K562 (cell line): Measurements from ENCODE around the gene NSMF. TPM values are rescaled to one million over a fixed set of nuclear protein-coding genes. Genes with fewer than 3 reads are reported as not detected.

Source experiments
- ARID2 ChIP-seq: fragments of 450-650 bp; IDR thresholded peaks from 2 replicates; pipeline ENCODE4 v1.6.1; 2017; ENCODE audit warnings: antibody characterized with exemption, mild to moderate bottlenecking
- CBFA2T3 ChIP-seq: fragments of 450-650 bp; IDR thresholded peaks from 2 replicates; pipeline ENCODE4 v1.6.1; 2017
- CBX8 ChIP-seq: fragments of 200-600 bp; sonication (generic); IDR thresholded peaks from 2 replicates; pipeline ENCODE4 v1.6.1; 2012; ENCODE audit warnings: borderline replicate concordance, mixed run types, low read depth, mild to moderate bottlenecking, moderate library complexity, mixed read lengths, low read length, control low read depth, inconsistent platforms; ENCODE audit not compliant: poor library complexity, severe bottlenecking; ENCODE audit errors: extremely low read depth
- FOXA1 ChIP-seq: fragments of 450-650 bp; IDR thresholded peaks from 2 replicates; pipeline ENCODE4 v1.6.1; 2016; ENCODE audit warnings: mild to moderate bottlenecking, borderline replicate concordance
- GABPB1 ChIP-seq: sonication (generic); formaldehyde crosslinking; IDR thresholded peaks from 2 replicates; pipeline ENCODE4 v1.8.0; 2022; ENCODE audit warnings: mild to moderate bottlenecking, missing genetic modification reagents
- HSF4 ChIP-seq: fragments of 250-450 bp; sonication (Bioruptor Pico); IDR thresholded peaks from 2 replicates; pipeline ENCODE4 v2.1.2; 2022; ENCODE audit warnings: mild to moderate bottlenecking, moderate library complexity, borderline replicate concordance
- MEF2D ChIP-seq: conservative IDR thresholded peaks from 2 replicates; pipeline ENCODE4 v1.6.1; 2016; ENCODE audit warnings: low read depth, missing genetic modification characterization, missing compliant biosample characterization
- MXI1 ChIP-seq: IDR thresholded peaks from 2 replicates; pipeline ENCODE4 v1.6.1; 2011; ENCODE audit warnings: low read depth, mild to moderate bottlenecking, improper control_type of control experiment, low read length
- NFIC ChIP-seq: fragments of 450-650 bp; IDR thresholded peaks from 2 replicates; pipeline ENCODE4 v1.6.1; 2017; ENCODE audit warnings: mild to moderate bottlenecking, inconsistent platforms
- NR4A1 ChIP-seq, 2 experiments: fragments of 250-450 bp in 1 of 2; fragments of 450-650 bp in 1 of 2; sonication (Bioruptor Pico) in 1 of 2; IDR thresholded peaks; 2 replicates each; pipeline versions ENCODE4 v1.4.0 to v1.6.1; 2016 to 2020; ENCODE audit warnings: mild to moderate bottlenecking in 2 of 2, missing compliant biosample characterization in 1 of 2, missing genetic modification characterization in 1 of 2, moderate library complexity in 1 of 2
- POLR2G ChIP-seq: fragments of 200-400 bp; formaldehyde crosslinking; IDR thresholded peaks from 2 replicates; pipeline ENCODE4 v1.6.1; 2017; ENCODE audit warnings: low read depth, mild to moderate bottlenecking, antibody characterized with exemption, low read length, moderate library complexity
- RBFOX2 ChIP-seq: fragments of 200-400 bp; formaldehyde crosslinking; IDR thresholded peaks from 2 replicates; pipeline ENCODE4 v1.6.1; 2017; ENCODE audit warnings: low read depth, mild to moderate bottlenecking, low read length, moderate library complexity
- SIRT6 ChIP-seq: IDR thresholded peaks from one replicate; pipeline ENCODE4 v1.6.1; 2012; ENCODE audit warnings: low read depth, mild to moderate bottlenecking, control low read depth, inconsistent platforms, low read length, moderate library complexity
- SUPT5H ChIP-seq: fragments of 450-650 bp; IDR thresholded peaks from 2 replicates; pipeline ENCODE4 v1.6.1; 2016
- ZBTB1 ChIP-seq: sonication (generic); formaldehyde crosslinking; IDR thresholded peaks from 2 replicates; pipeline ENCODE4 v1.8.1; 2023; ENCODE audit warnings: missing genetic modification reagents, low read depth, mild to moderate bottlenecking, borderline replicate concordance
- ZNF140 ChIP-seq: fragments of 250-450 bp; sonication (Bioruptor Pico); IDR thresholded peaks from 2 replicates; pipeline ENCODE4 v1.8.0; 2021; ENCODE audit warnings: moderate library complexity, mild to moderate bottlenecking, inconsistent platforms
- ZNF24 ChIP-seq: fragments of 450-650 bp; IDR thresholded peaks from 2 replicates; pipeline ENCODE4 v1.6.1; 2016
- ZNF57 ChIP-seq: fragments of 450-650 bp; formaldehyde crosslinking; IDR thresholded peaks from 2 replicates; pipeline ENCODE4 v1.4.0; 2020; ENCODE audit warnings: mild to moderate bottlenecking, moderate library complexity
- ZNF830 ChIP-seq: fragments of 250-450 bp; sonication (Bioruptor Pico); IDR thresholded peaks from 2 replicates; pipeline ENCODE4 v1.5.0; 2021; ENCODE audit warnings: mild to moderate bottlenecking
- polyA plus RNA-seq, 8 experiments: library from polyadenylated mRNA; depleted of rRNA in 4 of 8; stranded (reverse) in 5 of 8; unstranded in 3 of 8; fragments of >200 nt; fragmentation: Nextera tagmentation in 2 of 8; fragmentation: Illumina TruSeq in 1 of 8; extraction: Ambion mirVana in 2 of 8; extraction: Trizol in 1 of 8; gene quantifications; 2 replicates each; pipeline versions ENCODE4 v1.2.1 to v1.2.3, GENCODE V29; 2011 to 2014; ENCODE audit warnings: inconsistent platforms in 1 of 8, missing spikeins in 1 of 8
- total RNA-seq, 7 experiments: library from RNA; depleted of rRNA in 6 of 7; stranded (reverse); fragments of >200 nt in 6 of 7; fragmentation: Illumina TruSeq in 2 of 7; extraction: Trizol in 2 of 7; gene quantifications; 2 replicates each; pipeline versions ENCODE4 v1.2.1 to v1.2.3, GENCODE V29; 2011 to 2021; ENCODE audit warnings: low replicate concordance in 1 of 7
- TF ChIP-seq, protein P1 (sequence below): sonication (generic); IDR thresholded peaks from 2 replicates; pipeline ENCODE4 v1.6.1; 2016
- TF ChIP-seq, protein P2 (sequence below): fragments of 250-450 bp; sonication (Bioruptor Pico); IDR thresholded peaks from 2 replicates; pipeline ENCODE4 v1.8.0; 2022; ENCODE audit warnings: inconsistent platforms
- TF ChIP-seq, protein P3 (sequence below): sonication (generic); formaldehyde crosslinking; IDR thresholded peaks from 2 replicates; pipeline ENCODE4 v1.8.0; 2023; ENCODE audit warnings: mild to moderate bottlenecking, missing genetic modification reagents
- TF ChIP-seq, protein P4 (sequence below): fragments of 450-650 bp; IDR thresholded peaks from 2 replicates; pipeline ENCODE4 v1.6.1; 2016

NSMF gene
- total and polyA plus RNA-seq, 9 of the 15 experiments (the other 6 are each of a cell fraction or from before 2014, with no cell fraction given): 0.20 to 82.7 (median 29.3) TPM

DNA sequence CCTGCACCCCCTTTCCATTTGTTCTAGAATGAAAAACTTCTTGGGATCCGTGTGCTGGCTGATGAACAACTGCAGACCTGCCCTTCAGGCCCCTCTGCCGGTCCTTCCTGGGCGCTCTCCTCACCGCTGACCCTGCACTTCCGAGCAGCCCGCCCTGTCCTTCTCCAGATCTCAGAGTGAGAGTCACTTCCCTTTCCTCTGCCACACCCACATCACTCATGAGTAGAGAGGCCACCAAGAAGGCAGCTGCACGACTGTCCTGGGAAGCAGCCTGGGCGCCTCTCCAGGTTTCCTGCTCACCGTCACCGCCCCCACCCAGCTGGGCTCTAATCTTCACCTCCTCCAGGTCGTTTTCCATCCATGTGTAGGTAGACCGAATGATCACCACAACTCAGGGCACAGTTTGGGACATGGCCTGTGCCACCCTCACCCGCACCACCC lies 35.0 kb upstream of the NSMF start (continued):
- TF ChIP-seq ZNF24 (no peak), ZNF830 (no peak), NFIC (peak; percentile 41), ZNF140 (CRISPR knock-in tag) (no peak), MXI1 (no peak), GABPB1 (CRISPR knock-in tag) (0 out of 2 replicates have a peak, but pooled peaks have one; percentile 16), ZBTB1 (no peak), SIRT6 (no peak), CBX8 (no peak), MEF2D (tag) (no peak), SUPT5H (0 out of 2 replicates have a peak, but pooled peaks have one; percentile 39), ARID2 (no peak), CBFA2T3 (peak; percentile 43; the same call in 1 of the 2 replicates), POLR2G (peak; percentile 39; the same call in 1 of the 2 replicates), RBFOX2 (peak; percentile 46), ZNF57 (CRISPR knock-in tag) (no peak), NR4A1 (CRISPR knock-in tag; IDR thresholded peaks at IDR 0.05) (no peak), NR4A1 (tag; IDR thresholded peaks at IDR 0.05) (no peak), FOXA1 (no peak), HSF4 (no peak)
- TF ChIP-seq, protein P1, sequence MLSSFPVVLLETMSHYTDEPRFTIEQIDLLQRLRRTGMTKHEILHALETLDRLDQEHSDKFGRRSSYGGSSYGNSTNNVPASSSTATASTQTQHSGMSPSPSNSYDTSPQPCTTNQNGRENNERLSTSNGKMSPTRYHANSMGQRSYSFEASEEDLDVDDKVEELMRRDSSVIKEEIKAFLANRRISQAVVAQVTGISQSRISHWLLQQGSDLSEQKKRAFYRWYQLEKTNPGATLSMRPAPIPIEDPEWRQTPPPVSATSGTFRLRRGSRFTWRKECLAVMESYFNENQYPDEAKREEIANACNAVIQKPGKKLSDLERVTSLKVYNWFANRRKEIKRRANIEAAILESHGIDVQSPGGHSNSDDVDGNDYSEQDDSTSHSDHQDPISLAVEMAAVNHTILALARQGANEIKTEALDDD: no peak
- TF ChIP-seq, protein P2, sequence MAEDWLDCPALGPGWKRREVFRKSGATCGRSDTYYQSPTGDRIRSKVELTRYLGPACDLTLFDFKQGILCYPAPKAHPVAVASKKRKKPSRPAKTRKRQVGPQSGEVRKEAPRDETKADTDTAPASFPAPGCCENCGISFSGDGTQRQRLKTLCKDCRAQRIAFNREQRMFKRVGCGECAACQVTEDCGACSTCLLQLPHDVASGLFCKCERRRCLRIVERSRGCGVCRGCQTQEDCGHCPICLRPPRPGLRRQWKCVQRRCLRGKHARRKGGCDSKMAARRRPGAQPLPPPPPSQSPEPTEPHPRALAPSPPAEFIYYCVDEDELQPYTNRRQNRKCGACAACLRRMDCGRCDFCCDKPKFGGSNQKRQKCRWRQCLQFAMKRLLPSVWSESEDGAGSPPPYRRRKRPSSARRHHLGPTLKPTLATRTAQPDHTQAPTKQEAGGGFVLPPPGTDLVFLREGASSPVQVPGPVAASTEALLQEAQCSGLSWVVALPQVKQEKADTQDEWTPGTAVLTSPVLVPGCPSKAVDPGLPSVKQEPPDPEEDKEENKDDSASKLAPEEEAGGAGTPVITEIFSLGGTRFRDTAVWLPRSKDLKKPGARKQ (CRISPR knock-in tag): no peak
- TF ChIP-seq, protein P3, sequence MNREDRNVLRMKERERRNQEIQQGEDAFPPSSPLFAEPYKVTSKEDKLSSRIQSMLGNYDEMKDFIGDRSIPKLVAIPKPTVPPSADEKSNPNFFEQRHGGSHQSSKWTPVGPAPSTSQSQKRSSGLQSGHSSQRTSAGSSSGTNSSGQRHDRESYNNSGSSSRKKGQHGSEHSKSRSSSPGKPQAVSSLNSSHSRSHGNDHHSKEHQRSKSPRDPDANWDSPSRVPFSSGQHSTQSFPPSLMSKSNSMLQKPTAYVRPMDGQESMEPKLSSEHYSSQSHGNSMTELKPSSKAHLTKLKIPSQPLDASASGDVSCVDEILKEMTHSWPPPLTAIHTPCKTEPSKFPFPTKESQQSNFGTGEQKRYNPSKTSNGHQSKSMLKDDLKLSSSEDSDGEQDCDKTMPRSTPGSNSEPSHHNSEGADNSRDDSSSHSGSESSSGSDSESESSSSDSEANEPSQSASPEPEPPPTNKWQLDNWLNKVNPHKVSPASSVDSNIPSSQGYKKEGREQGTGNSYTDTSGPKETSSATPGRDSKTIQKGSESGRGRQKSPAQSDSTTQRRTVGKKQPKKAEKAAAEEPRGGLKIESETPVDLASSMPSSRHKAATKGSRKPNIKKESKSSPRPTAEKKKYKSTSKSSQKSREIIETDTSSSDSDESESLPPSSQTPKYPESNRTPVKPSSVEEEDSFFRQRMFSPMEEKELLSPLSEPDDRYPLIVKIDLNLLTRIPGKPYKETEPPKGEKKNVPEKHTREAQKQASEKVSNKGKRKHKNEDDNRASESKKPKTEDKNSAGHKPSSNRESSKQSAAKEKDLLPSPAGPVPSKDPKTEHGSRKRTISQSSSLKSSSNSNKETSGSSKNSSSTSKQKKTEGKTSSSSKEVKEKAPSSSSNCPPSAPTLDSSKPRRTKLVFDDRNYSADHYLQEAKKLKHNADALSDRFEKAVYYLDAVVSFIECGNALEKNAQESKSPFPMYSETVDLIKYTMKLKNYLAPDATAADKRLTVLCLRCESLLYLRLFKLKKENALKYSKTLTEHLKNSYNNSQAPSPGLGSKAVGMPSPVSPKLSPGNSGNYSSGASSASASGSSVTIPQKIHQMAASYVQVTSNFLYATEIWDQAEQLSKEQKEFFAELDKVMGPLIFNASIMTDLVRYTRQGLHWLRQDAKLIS: no peak
- TF ChIP-seq, protein P4, sequence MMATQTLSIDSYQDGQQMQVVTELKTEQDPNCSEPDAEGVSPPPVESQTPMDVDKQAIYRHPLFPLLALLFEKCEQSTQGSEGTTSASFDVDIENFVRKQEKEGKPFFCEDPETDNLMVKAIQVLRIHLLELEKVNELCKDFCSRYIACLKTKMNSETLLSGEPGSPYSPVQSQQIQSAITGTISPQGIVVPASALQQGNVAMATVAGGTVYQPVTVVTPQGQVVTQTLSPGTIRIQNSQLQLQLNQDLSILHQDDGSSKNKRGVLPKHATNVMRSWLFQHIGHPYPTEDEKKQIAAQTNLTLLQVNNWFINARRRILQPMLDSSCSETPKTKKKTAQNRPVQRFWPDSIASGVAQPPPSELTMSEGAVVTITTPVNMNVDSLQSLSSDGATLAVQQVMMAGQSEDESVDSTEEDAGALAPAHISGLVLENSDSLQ: peak; percentile 80
